H1 (cell line): ENCODE results near the gene CHD1L. TPM values are rescaled to one million over a fixed set of nuclear protein-coding genes. Genes with fewer than 3 reads are reported as not detected.

Experiments used
- CTCF ChIA-PET: fragments of 300-600 bp; sonication (Branson Sonifier 250); formaldehyde crosslinking; loops from one replicate; lab custom pipeline; 2021; ENCODE audit not compliant: partially characterized antibody; lab: Charles Lee
- POLR2A ChIA-PET: fragments of 300-600 bp; sonication (Branson Sonifier 250); formaldehyde crosslinking; loops from one replicate; lab custom pipeline; 2021; ENCODE audit warnings: inconsistent platforms; ENCODE audit not compliant: partially characterized antibody; lab: Charles Lee
- DNase-seq, 2 experiments: peaks; one replicate each; pipeline versions ENCODE4 v3.0.0 to v3.0.0-alpha.2; 2010 to 2022; ENCODE audit warnings: low spot score in 2 of 2, low read depth in 1 of 2, mixed read lengths in 1 of 2
- FAIRE-seq: peaks from 2 replicates; lab custom pipeline; 2011; peaks lifted over from hg19 to GRCh38; lab: Jason Lieb, UNC
- H2AFZ ChIP-seq: 2 replicates; pipeline ENCODE4 v1.8.1; 2012; ENCODE audit warnings: low read length, inconsistent platforms
- H2AK5ac ChIP-seq: 2 replicates; pipeline ENCODE4 v1.6.1; 2013; ENCODE audit warnings: low read depth, low read length
- H2BK120ac ChIP-seq: replicated peaks from 2 replicates; pipeline ENCODE3; 2013; ENCODE audit warnings: low read depth, low read length, inconsistent platforms
- H2BK12ac ChIP-seq: 2 replicates; pipeline ENCODE4 v1.6.1; 2013; ENCODE audit warnings: low read depth, low read length
- H2BK15ac ChIP-seq: 2 replicates; pipeline ENCODE4 v1.6.1; 2013; ENCODE audit warnings: low read length
- H2BK20ac ChIP-seq: 2 replicates; pipeline ENCODE4 v1.6.1; 2013; ENCODE audit warnings: low read length
- H2BK5ac ChIP-seq: 2 replicates; pipeline ENCODE4 v1.6.1; 2013; ENCODE audit warnings: low read depth, low read length
- H3K14ac ChIP-seq: 2 replicates; pipeline ENCODE4 v1.6.1; 2013; ENCODE audit warnings: inconsistent platforms; ENCODE audit not compliant: insufficient read length
- H3K18ac ChIP-seq: 2 replicates; pipeline ENCODE4 v1.6.1; 2013; ENCODE audit warnings: low read length; ENCODE audit errors: extremely low read depth
- H3K23ac ChIP-seq: 2 replicates; pipeline ENCODE4 v1.6.1; 2013; ENCODE audit warnings: inconsistent platforms; ENCODE audit not compliant: insufficient read length
- H3K23me2 ChIP-seq: 2 replicates; pipeline ENCODE4 v1.6.1; 2013; ENCODE audit warnings: low read depth, low read length
- H3K27ac ChIP-seq: 2 replicates; pipeline ENCODE4 v1.6.1; 2011; ENCODE audit warnings: low read depth, low read length, inconsistent platforms
- H3K27me3 ChIP-seq, 4 experiments: replicated peaks in 1 of 4; 1 replicate in 1 of 4; 2 replicates in 3 of 4; pipeline versions ENCODE4 v1.6.1 to v1.8.1; 2011 to 2013; ENCODE audit warnings: low read length in 3 of 4, mild to moderate bottlenecking in 3 of 4, inconsistent platforms in 2 of 4, mixed read lengths in 2 of 4, moderate library complexity in 1 of 4; ENCODE audit not compliant: control insufficient read depth in 3 of 4, insufficient read depth in 3 of 4; ENCODE audit errors: extremely low read depth in 1 of 4
- H3K36me3 ChIP-seq, 4 experiments: 2 replicates each; pipeline versions ENCODE4 v1.6.1 to v1.8.1; 2011 to 2013; ENCODE audit warnings: mild to moderate bottlenecking in 4 of 4, low read length in 3 of 4, moderate library complexity in 2 of 4, control low read depth in 1 of 4, inconsistent platforms in 1 of 4; ENCODE audit not compliant: insufficient read depth in 4 of 4, control insufficient read depth in 2 of 4
- H3K4ac ChIP-seq: replicated peaks from 2 replicates; pipeline ENCODE3; 2013; ENCODE audit warnings: low read length, low read depth, mixed read lengths, inconsistent platforms; ENCODE audit not compliant: insufficient read length
- H3K4me1 ChIP-seq, 4 experiments: replicated peaks in 1 of 4; 1 replicate in 1 of 4; 2 replicates in 3 of 4; pipeline versions ENCODE4 v1.6.1 to v1.8.1; 2011 to 2013; ENCODE audit warnings: low read length in 3 of 4, inconsistent platforms in 2 of 4, mixed read lengths in 1 of 4; ENCODE audit not compliant: insufficient read depth in 4 of 4, control insufficient read depth in 3 of 4
- H3K4me2 ChIP-seq, 2 experiments: 2 replicates each; pipeline versions ENCODE4 v1.6.1 to v1.8.1; 2011 to 2013; ENCODE audit warnings: low read depth in 2 of 2, low read length in 2 of 2, control low read depth in 1 of 2, inconsistent platforms in 1 of 2, mild to moderate bottlenecking in 1 of 2; ENCODE audit not compliant: insufficient read depth in 1 of 2
- H3K4me3 ChIP-seq, 4 experiments: fragments of 200-600, 300-600 bp in 1 of 4; sonication (generic), shearing (Covaris generic), sonication (Bioruptor Twin) in 1 of 4; 2 replicates each; pipeline versions ENCODE4 v1.5.1 to v1.8.1; 2011 to 2016; ENCODE audit warnings: low read length in 4 of 4, low read depth in 3 of 4, control low read depth in 2 of 4, inconsistent platforms in 2 of 4, mild to moderate bottlenecking in 2 of 4, mixed read lengths in 1 of 4, moderate library complexity in 1 of 4; ENCODE audit not compliant: insufficient read depth in 2 of 4; ENCODE audit errors: extremely low read depth in 1 of 4
- H3K56ac ChIP-seq: replicated peaks from 2 replicates; pipeline ENCODE3; 2013; ENCODE audit warnings: low read depth, mild to moderate bottlenecking, mixed read lengths, low read length, inconsistent platforms; ENCODE audit not compliant: insufficient read length
- H3K79me1 ChIP-seq: 2 replicates; pipeline ENCODE4 v1.6.1; 2013; ENCODE audit warnings: low read depth, low read length, control low read depth
- H3K79me2 ChIP-seq, 2 experiments: 2 replicates each; pipeline versions ENCODE4 v1.6.1 to v1.8.1; 2012 to 2013; ENCODE audit warnings: low read length in 2 of 2, mild to moderate bottlenecking in 2 of 2, inconsistent platforms in 1 of 2; ENCODE audit not compliant: insufficient read depth in 2 of 2, control insufficient read depth in 1 of 2
- H3K9ac ChIP-seq, 4 experiments: replicated peaks in 1 of 4; 1 replicate in 1 of 4; 2 replicates in 3 of 4; pipeline versions ENCODE4 v1.6.1 to v1.8.1; 2011 to 2013; ENCODE audit warnings: low read depth in 3 of 4, low read length in 3 of 4, control low read depth in 2 of 4, mild to moderate bottlenecking in 2 of 4, moderate library complexity in 2 of 4, inconsistent platforms in 1 of 4; ENCODE audit errors: extremely low read depth in 1 of 4
- H3K9me3 ChIP-seq, 2 experiments: 2 replicates each; pipeline versions ENCODE4 v1.6.1 to v1.8.1; 2012 to 2013; ENCODE audit warnings: mild to moderate bottlenecking in 2 of 2, moderate library complexity in 2 of 2, control low read depth in 1 of 2, inconsistent platforms in 1 of 2, low read depth in 1 of 2, low read length in 1 of 2, mixed read lengths in 1 of 2; ENCODE audit not compliant: insufficient read depth in 2 of 2
- H4K20me1 ChIP-seq, 2 experiments: replicated peaks in 1 of 2; 2 replicates each; pipeline versions ENCODE3 to v1.8.1; 2011 to 2013; ENCODE audit warnings: inconsistent platforms in 2 of 2, low read length in 2 of 2, mild to moderate bottlenecking in 1 of 2; ENCODE audit not compliant: insufficient read depth in 2 of 2, control insufficient read depth in 1 of 2
- H4K5ac ChIP-seq: 2 replicates; pipeline ENCODE4 v1.6.1; 2013; ENCODE audit warnings: low read length, low read depth, mixed read lengths, inconsistent platforms; ENCODE audit not compliant: insufficient read length
- H4K8ac ChIP-seq: 2 replicates; pipeline ENCODE4 v1.8.0; 2013; ENCODE audit warnings: mild to moderate bottlenecking, moderate library complexity, low read length, inconsistent platforms; ENCODE audit not compliant: insufficient read depth; ENCODE audit errors: extremely low read depth
- H4K91ac ChIP-seq: replicated peaks from 2 replicates; pipeline ENCODE3; 2013; ENCODE audit warnings: low read length, mixed read lengths, inconsistent platforms; ENCODE audit not compliant: insufficient read length
- EGR1 ChIP-seq: IDR thresholded peaks from 2 replicates; pipeline ENCODE4 v1.6.1; 2011; ENCODE audit warnings: low read depth, low read length, borderline replicate concordance
- KDM4A ChIP-seq: IDR thresholded peaks from one replicate; pipeline ENCODE4 v1.7.1; 2012; ENCODE audit warnings: low read depth, mild to moderate bottlenecking, moderate library complexity, low read length, inconsistent platforms; ENCODE audit not compliant: severe bottlenecking
- POU5F1 ChIP-seq: IDR thresholded peaks from 2 replicates; pipeline ENCODE4 v1.6.1; 2011; ENCODE audit warnings: low read depth, mild to moderate bottlenecking, low read length, moderate library complexity
- TAF7 ChIP-seq: optimal IDR thresholded peaks from 2 replicates; pipeline ENCODE3; 2011; ENCODE audit warnings: low read depth, mild to moderate bottlenecking, inconsistent platforms, low read length, moderate library complexity, borderline replicate concordance
- WGBS, 2 experiments: shearing (Covaris generic) in 1 of 2; methylation state at CpG; one replicate each; pipeline versions ENCODE4 v1.1.6 to v1.1.7; 2013 to 2015; ENCODE audit warnings: low lambda C conversion rate in 2 of 2, mixed read lengths in 2 of 2, inconsistent platforms in 1 of 2, low coverage in 1 of 2, missing lambda C conversion rate in 1 of 2; ENCODE audit not compliant: insufficient replicate concordance in 2 of 2, insufficient coverage in 1 of 2, insufficient read length in 1 of 2; ENCODE audit errors: extremely low coverage in 1 of 2, missing lambda C conversion rate in 1 of 2; 5-methylcytosine and 5-hydroxymethylcytosine counted together
- polyA plus RNA-seq, 7 experiments: library from polyadenylated mRNA; depleted of rRNA in 3 of 7; stranded (reverse) in 5 of 7; unstranded in 2 of 7; fragments of >200 nt in 5 of 7; fragments of 200-250 nt in 2 of 7; gene quantifications; 1 replicate in 5 of 7; 2 replicates in 1 of 7; 4 replicates in 1 of 7; pipeline versions ENCODE4 v1.2.1 to v1.2.3, GENCODE V29; 2011 to 2013; ENCODE audit warnings: missing spikeins in 2 of 7, mixed read lengths in 2 of 7
- total RNA-seq: library from RNA; stranded (reverse); fragmentation: NEBNext Ultra II Directional; extraction: Animal tissue kit (Norgen Biotek cat#: 25700); gene quantifications from 2 replicates; pipeline ENCODE4 v1.2.1, GENCODE V29; 2021

Gene CHD1L
- total and polyA plus RNA-seq, 2 of the 8 experiments (the other 6 are each of a cell fraction or from before 2014, with no cell fraction given), result 20.2 to 51.2 TPM

DNA sequence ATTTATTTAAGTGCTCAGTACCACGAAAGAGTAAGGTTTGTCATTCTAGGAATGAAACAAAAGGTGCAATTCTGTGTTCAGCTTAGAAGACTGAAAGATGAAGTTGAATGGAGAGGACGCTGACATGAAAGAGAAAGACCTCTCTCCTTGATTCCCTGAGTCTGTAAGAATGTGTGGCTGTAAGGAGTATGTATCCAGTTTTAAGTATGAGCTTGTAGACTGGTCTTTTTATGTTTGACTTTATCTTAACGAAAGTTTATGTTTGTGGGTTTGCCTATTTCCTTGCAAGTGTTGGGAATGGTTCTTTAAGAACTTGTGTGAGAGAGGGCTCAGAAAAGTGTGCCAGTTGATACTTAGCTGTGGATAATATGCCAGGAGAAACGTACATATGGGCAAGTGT, 1.4 kb downstream of the CHD1L start:
- Histone ChIP-seq H3K79me1 (peaks cover 4% of the 10 kb centered on the region; the same call in 1 of the 2 replicates), H3K4ac (no peak overlapping the region), H3K79me2 (peaks cover 14 to 58% of the 10 kb centered on the region in 2 experiments), H2AFZ (no peak overlapping the region), H3K56ac (no peak overlapping the region), H4K91ac (no peak overlapping the region), H2BK120ac (no peak overlapping the region), H3K4me1 (peaks cover 0 to 18% (median 2%) of the 10 kb centered on the region in 4 experiments; a peak in 4 of 7 replicates), H2BK12ac (no peak overlapping the region), H3K9me3 (no peaks in the 10 kb centered on the region), H3K36me3 (no peaks in the 10 kb centered on the region), H3K27me3 (no peaks in the 10 kb centered on the region), H4K8ac (no peak overlapping the region), H3K23ac (no peak overlapping the region), H3K23me2 (peaks cover 4% of the 10 kb centered on the region; the same call in 1 of the 2 replicates), H2BK5ac (no peak overlapping the region), H2AK5ac (no peak overlapping the region), H3K9ac (peak overlapping the region in 1 of 4 experiments; percentile 9; a peak in 2 of 7 replicates), H3K4me2 (peak overlapping the region; percentile 63 to 70), H3K18ac (no peak overlapping the region), H4K20me1 (peaks cover 0 to 7% of the 10 kb centered on the region in 2 experiments), H2BK20ac (no peak overlapping the region), H4K5ac (no peak overlapping the region), H3K27ac (no peak overlapping the region), H3K4me3 (peak overlapping the region; percentile 53 to 98 (median 85); a peak in 7 of 8 replicates), H3K14ac (no peak overlapping the region), H2BK15ac (no peak overlapping the region)
- no peak for FAIRE-seq
- ChIA-PET CTCF (interaction anchor here (0.7 to 1.9 kb wide), 11 partner anchors 10 to 110 kb away, joined by 3 to 10 read pairs (median 4); partner anchors contain the start of gene FMO5), POLR2A (interaction anchor here (1.5 to 3.9 kb wide), 4 partner anchors 71 to 194 kb away, joined by 3 to 48 read pairs (median 4); no protein-coding TSS in a partner anchor)
- WGBS, 2 experiments, result 20% methylated on average over 4 of the region's 4 CpGs; no CpG with 5 or more reads in 1 of the 2 experiments
- no peak for DNase-seq
- TF ChIP-seq KDM4A (no peak), POU5F1 (no peak), EGR1 (no peak), TAF7 (no peak)
